Astrocyte (in vitro differentiated cells and primary cell): ENCODE measurements around the gene ANAPC10.

Experiments used
- CTCF ChIP-seq: IDR thresholded peaks from 2 replicates; pipeline ENCODE4 v1.5.1; 2011; ENCODE audit warnings: low read depth, mild to moderate bottlenecking, inconsistent platforms, low read length, moderate library complexity; ENCODE audit not compliant: insufficient read depth
- EZH2 ChIP-seq: IDR thresholded peaks from 2 replicates; pipeline ENCODE4 v1.6.1; 2012; ENCODE audit warnings: mild to moderate bottlenecking, low read length, inconsistent platforms; ENCODE audit not compliant: insufficient read depth

- TF ChIP-seq CTCF (no peak), EZH2 (no peak)
Measured at GRCh38 chr4:145014365-145014764, 83.6 kb downstream of the ANAPC10 start.
